K562 (cell line): Measurements from ENCODE around the gene NF2. TPM values are rescaled to one million over a fixed set of nuclear protein-coding genes. Genes with fewer than 3 reads are reported as not detected.

Experiments used
- ATAC-seq: fragments of 200-7000 bp; cut with Tn5 transposase; 3 replicates; pipeline ENCODE4 v1.9.1; 2020; ENCODE audit warnings: moderate library complexity
- BruUV-seq: library from RNA; stranded (reverse); fragments of 400-500 nt; replicated peaks from 2 replicates; lab custom pipeline; 2021; lab: Mats Ljungman, UMichigan
- CTCF ChIA-PET: fragments of 300-600 bp; formaldehyde crosslinking; extraction: SDS; loops from one replicate; lab custom pipeline; 2021; ENCODE audit warnings: low intra/inter-chr PET ratio; lab: Yijun Ruan, JAX
- POLR2A ChIA-PET: fragments of 300-600, 350-650 bp; sonication (Branson Sonifier 250); formaldehyde crosslinking; extraction: SDS; loops from one replicate; lab custom pipeline; 2021; ENCODE audit warnings: antibody characterized with exemption, inconsistent platforms; lab: Yijun Ruan, JAX
- DNase-seq, 4 experiments: peaks; one replicate each; pipeline versions ENCODE4 v3.0.0 to v3.0.0-alpha.2; 2011 to 2018; ENCODE audit warnings: low spot score in 3 of 4, mixed read lengths in 3 of 4; ENCODE audit errors: extremely low read depth in 1 of 4
- FAIRE-seq: peaks from 2 replicates; lab custom pipeline; 2011; peaks lifted over from hg19 to GRCh38; lab: Jason Lieb, UNC
- H2AFZ ChIP-seq: 2 replicates; pipeline ENCODE4 v1.6.0; 2011; ENCODE audit warnings: low read depth, low read length, control low read depth, inconsistent platforms
- H3K27ac ChIP-seq: fragments of 200-600 bp; 3 replicates; pipeline ENCODE4 v1.8.0; 2011; ENCODE audit warnings: low read depth, mild to moderate bottlenecking, control low read depth, inconsistent platforms, low read length, moderate library complexity, mixed read lengths; ENCODE audit errors: extremely low read depth
- H3K27me3 ChIP-seq, 2 experiments: fragments of 300-600 bp in 1 of 2; 2 replicates in 1 of 2; 3 replicates in 1 of 2; pipeline versions ENCODE4 v1.6.0 to v1.8.0; 2011; ENCODE audit warnings: inconsistent platforms in 2 of 2, low read length in 2 of 2, mild to moderate bottlenecking in 1 of 2, mixed read lengths in 1 of 2, moderate library complexity in 1 of 2; ENCODE audit not compliant: control insufficient read depth in 2 of 2, insufficient read depth in 2 of 2
- H3K36me3 ChIP-seq: fragments of 300-600 bp; 3 replicates; pipeline ENCODE4 v1.8.0; 2011; ENCODE audit warnings: mild to moderate bottlenecking, low read length, inconsistent platforms; ENCODE audit not compliant: control insufficient read depth, insufficient read depth
- H3K4me1 ChIP-seq, 2 experiments: fragments of 200-600 bp in 1 of 2; replicated peaks in 1 of 2; 2 replicates in 1 of 2; 3 replicates in 1 of 2; pipeline versions ENCODE4 v1.5.1 to v1.8.0; 2011; ENCODE audit warnings: inconsistent platforms in 2 of 2, low read length in 2 of 2, mild to moderate bottlenecking in 1 of 2, mixed read lengths in 1 of 2, moderate library complexity in 1 of 2; ENCODE audit not compliant: control insufficient read depth in 2 of 2, insufficient read depth in 2 of 2
- H3K4me2 ChIP-seq: 2 replicates; pipeline ENCODE4 v1.6.1; 2011; ENCODE audit warnings: low read length, control low read depth, inconsistent platforms, mixed read lengths; ENCODE audit not compliant: insufficient read depth
- H3K4me3 ChIP-seq: fragments of 200-600 bp; sonication (generic), shearing (Covaris generic); 2 replicates; pipeline ENCODE4 v1.5.1; 2016; ENCODE audit warnings: control low read depth, inconsistent platforms
- H3K79me2 ChIP-seq: fragments of 200-600 bp; 3 replicates; pipeline ENCODE4 v1.8.0; 2011; ENCODE audit warnings: low read length, inconsistent platforms; ENCODE audit not compliant: control insufficient read depth, insufficient read depth
- H3K9ac ChIP-seq, 2 experiments: 2 replicates each; pipeline versions ENCODE4 v1.6.0 to v1.6.1; 2011; ENCODE audit warnings: low read depth in 2 of 2, low read length in 2 of 2, control low read depth in 1 of 2, inconsistent platforms in 1 of 2, mild to moderate bottlenecking in 1 of 2, mixed read lengths in 1 of 2; ENCODE audit not compliant: insufficient read depth in 1 of 2
- H3K9me1 ChIP-seq: one replicate; pipeline ENCODE4 v1.6.0; 2011; ENCODE audit warnings: inconsistent platforms, mild to moderate bottlenecking, low read length, moderate library complexity; ENCODE audit not compliant: control insufficient read depth, insufficient read depth
- H3K9me3 ChIP-seq: replicated peaks from 2 replicates; pipeline ENCODE4 v1.5.1; 2011; ENCODE audit warnings: low read depth, low read length, inconsistent platforms; ENCODE audit not compliant: control insufficient read depth, insufficient read depth
- H4K20me1 ChIP-seq: replicated peaks from 2 replicates; pipeline ENCODE4 v1.6.1; 2011; ENCODE audit warnings: low read length, inconsistent platforms, mixed read lengths; ENCODE audit not compliant: control insufficient read depth, insufficient read depth
- CCAR2 ChIP-seq: fragments of 200-400 bp; formaldehyde crosslinking; IDR thresholded peaks from 2 replicates; pipeline ENCODE4 v1.6.1; 2017; ENCODE audit warnings: mild to moderate bottlenecking, low read depth, low read length
- ELF4 ChIP-seq: fragments of 450-650 bp; formaldehyde crosslinking; IDR thresholded peaks from 2 replicates; pipeline ENCODE4 v1.4.0; 2022; ENCODE audit warnings: missing genetic modification characterization
- ESRRB ChIP-seq: fragments of 250-450 bp; sonication (Bioruptor Pico); IDR thresholded peaks from 2 replicates; pipeline ENCODE4 v1.5.0; 2020; ENCODE audit warnings: mild to moderate bottlenecking, moderate library complexity, borderline replicate concordance
- MED1 ChIP-seq: sonication (generic); formaldehyde crosslinking; IDR thresholded peaks from 2 replicates; pipeline ENCODE4 v1.8.1; 2023; ENCODE audit warnings: missing genetic modification reagents, borderline replicate concordance
- MEF2A ChIP-seq: IDR thresholded peaks from 2 replicates; pipeline ENCODE4 v1.6.1; 2011; ENCODE audit warnings: low read depth, mild to moderate bottlenecking, low read length, moderate library complexity; ENCODE audit not compliant: control insufficient read depth
- NCOA6 ChIP-seq: fragments of 450-650 bp; IDR thresholded peaks from 2 replicates; pipeline ENCODE4 v1.6.1; 2017; ENCODE audit warnings: mild to moderate bottlenecking
- POU5F1 ChIP-seq: fragments of 150-350 bp; IDR thresholded peaks from 2 replicates; pipeline ENCODE4 v1.6.1; 2014; ENCODE audit warnings: borderline replicate concordance, low read length, low read depth, mild to moderate bottlenecking; ENCODE audit not compliant: partially characterized antibody
- SMARCA5 ChIP-seq: fragments of 450-650 bp; IDR thresholded peaks from 2 replicates; pipeline ENCODE4 v1.6.1; 2016
- SOX6 ChIP-seq: fragments of 450-650 bp; IDR thresholded peaks from 2 replicates; pipeline ENCODE4 v1.6.1; 2014; ENCODE audit warnings: mild to moderate bottlenecking
- SPI1 ChIP-seq: IDR thresholded peaks from 2 replicates; pipeline ENCODE4 v1.6.1; 2011; ENCODE audit warnings: low read depth, low read length, control low read depth, borderline replicate concordance
- ZNF140 ChIP-seq: fragments of 250-450 bp; sonication (Bioruptor Pico); IDR thresholded peaks from 2 replicates; pipeline ENCODE4 v1.8.0; 2021; ENCODE audit warnings: moderate library complexity, mild to moderate bottlenecking, inconsistent platforms
- ZNF354B ChIP-seq: fragments of 250-450 bp; sonication (Bioruptor Pico); IDR thresholded peaks from 2 replicates; pipeline ENCODE4 v1.4.0; 2020
- WGBS: fragments of 100-300 bp; shearing (Covaris generic); methylation state at CpG from one replicate; pipeline ENCODE4 v1.1.6; 2016; ENCODE audit warnings: low coverage, mixed read lengths; ENCODE audit not compliant: insufficient coverage; ENCODE audit errors: missing lambda C conversion rate; 5-methylcytosine and 5-hydroxymethylcytosine counted together
- in situ Hi-C: fragments of 300-500 bp; cut with MboI; formaldehyde crosslinking; loops from 4 replicates; pipeline ENCODE4 v1.15.0; 2018; ENCODE audit warnings: inconsistent platforms, mixed read lengths
- intact Hi-C: fragments of 100-400 bp; cut with micrococcal nuclease; formaldehyde crosslinking; loops from 2 replicates; pipeline ENCODE4 v1.14.2; 2022
- polyA plus RNA-seq, 8 experiments: library from polyadenylated mRNA; depleted of rRNA in 4 of 8; stranded (reverse) in 5 of 8; unstranded in 3 of 8; fragments of >200 nt; fragmentation: Nextera tagmentation in 2 of 8; fragmentation: Illumina TruSeq in 1 of 8; extraction: Ambion mirVana in 2 of 8; extraction: Trizol in 1 of 8; gene quantifications; 2 replicates each; pipeline versions ENCODE4 v1.2.1 to v1.2.3, GENCODE V29; 2011 to 2014; ENCODE audit warnings: inconsistent platforms in 1 of 8, missing spikeins in 1 of 8
- total RNA-seq, 7 experiments: library from RNA; depleted of rRNA in 6 of 7; stranded (reverse); fragments of >200 nt in 6 of 7; fragmentation: Illumina TruSeq in 2 of 7; extraction: Trizol in 2 of 7; gene quantifications; 2 replicates each; pipeline versions ENCODE4 v1.2.1 to v1.2.3, GENCODE V29; 2011 to 2021; ENCODE audit warnings: low replicate concordance in 1 of 7

The NF2 gene
- total and polyA plus RNA-seq, 9 of the 15 experiments (the other 6 are each of a cell fraction or from before 2014, with no cell fraction given), result 2.2 to 32.5 (median 15.2) TPM

- peaks cover 76% of the 10 kb centered on the region for H3K36me3 ChIP-seq
- no peaks in the 10 kb centered on the region for H3K9me1 ChIP-seq
- intact Hi-C loops (no loop called here), in situ Hi-C loops (no loop called here)
- BruUV-seq, result no TSS peak
- H3K9me3 ChIP-seq, result no peaks in the 10 kb centered on the region
- no peaks in the 10 kb centered on the region for H3K4me1 ChIP-seq
- 90% methylated on average over 7 of the region's 8 CpGs for WGBS
- H4K20me1 ChIP-seq, result no peaks in the 10 kb centered on the region
- H3K4me3 ChIP-seq, result no peak overlapping the region
- ATAC-seq (no peak), FAIRE-seq (no peak), DNase-seq (no peak)
- ChIA-PET CTCF (no interaction called here), POLR2A (interaction anchor here (0.6 to 0.9 kb wide), 2 partner anchors 12 to 16 kb away, joined by 3 to 5 read pairs; no protein-coding TSS in a partner anchor)
- H3K4me2 ChIP-seq, result no peak overlapping the region
- TF ChIP-seq SMARCA5 (no peak), MED1 (CRISPR knock-in tag) (no peak), CCAR2 (no peak), SPI1 (no peak), ELF4 (CRISPR knock-in tag) (no peak), SOX6 (no peak), ZNF354B (CRISPR knock-in tag) (no peak), MEF2A (no peak), ESRRB (CRISPR knock-in tag) (no peak), ZNF140 (no peak), NCOA6 (no peak), POU5F1 (no peak)
- H3K27me3 ChIP-seq, result no peaks in the 10 kb centered on the region
- H3K9ac ChIP-seq, result no peak overlapping the region
- H2AFZ ChIP-seq, result no peak overlapping the region
- H3K27ac ChIP-seq, result no peak overlapping the region
- H3K79me2 ChIP-seq, result no peaks in the 10 kb centered on the region
Measured at GRCh38 chr22:29674121-29674520, 70.7 kb downstream of the NF2 start.
